ENCODE measurements around the gene SH3RF3.

SH3RF3 gene

GRCh38 chr2:109313343-109313742 lies 184.3 kb downstream of the SH3RF3 start:
- DNase-seq (ENCODE audit: low read depth) = no peak

- DNase-seq (ENCODE audit: low read depth) = no peak
These were observed 187.1 kb downstream of the SH3RF3 start for GRCh38 chr2:109316091-109316490.

- DNase-seq (ENCODE audit: low read depth) = no peak
These were observed 188.6 kb downstream of the SH3RF3 start for GRCh38 chr2:109317471-109318095.

DNA sequence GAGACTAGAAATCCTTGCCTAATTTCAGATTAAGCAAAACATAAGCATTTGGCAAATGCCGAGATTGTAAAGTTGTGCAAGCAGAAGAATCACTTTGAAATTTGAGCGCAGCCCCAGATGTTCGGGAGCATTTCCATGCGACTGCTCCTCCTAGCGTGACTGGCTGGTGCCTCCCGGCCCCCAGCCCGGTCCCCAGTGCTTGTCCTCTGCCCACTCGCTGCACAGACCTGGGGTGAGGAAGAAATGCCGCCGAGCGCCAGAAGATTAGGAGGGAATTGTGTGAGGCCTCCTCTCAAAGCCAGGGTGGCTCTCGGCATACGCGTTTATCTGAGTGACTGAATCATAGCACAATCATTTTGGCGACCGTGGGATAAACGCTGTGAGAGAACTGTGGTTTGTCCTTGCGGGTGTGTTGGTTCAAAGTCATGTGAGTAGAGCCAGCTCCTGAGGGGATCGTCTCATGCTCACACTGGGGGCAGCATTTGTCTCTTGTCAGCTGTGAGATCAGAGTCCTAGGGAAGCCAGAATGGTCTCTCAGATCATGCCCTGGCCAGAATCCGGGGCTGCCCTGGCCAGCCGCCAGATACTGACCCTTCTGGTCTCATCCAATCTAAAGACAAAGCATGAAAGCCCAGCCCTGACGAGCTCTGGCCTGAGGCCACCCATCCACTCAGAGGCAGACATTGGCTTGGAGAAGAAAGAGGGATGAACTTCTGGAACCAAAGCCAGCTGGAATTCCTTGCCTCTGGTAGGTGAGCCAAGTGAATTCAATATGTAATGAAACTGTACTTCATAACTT lies 189.3 kb downstream of the SH3RF3 start:
- DNase-seq (ENCODE audit: low read depth) = no peak

GRCh38 chr2:109318949-109319342 lies 189.9 kb downstream of the SH3RF3 start:
- no peak for DNase-seq (ENCODE audit: low read depth)

DNA sequence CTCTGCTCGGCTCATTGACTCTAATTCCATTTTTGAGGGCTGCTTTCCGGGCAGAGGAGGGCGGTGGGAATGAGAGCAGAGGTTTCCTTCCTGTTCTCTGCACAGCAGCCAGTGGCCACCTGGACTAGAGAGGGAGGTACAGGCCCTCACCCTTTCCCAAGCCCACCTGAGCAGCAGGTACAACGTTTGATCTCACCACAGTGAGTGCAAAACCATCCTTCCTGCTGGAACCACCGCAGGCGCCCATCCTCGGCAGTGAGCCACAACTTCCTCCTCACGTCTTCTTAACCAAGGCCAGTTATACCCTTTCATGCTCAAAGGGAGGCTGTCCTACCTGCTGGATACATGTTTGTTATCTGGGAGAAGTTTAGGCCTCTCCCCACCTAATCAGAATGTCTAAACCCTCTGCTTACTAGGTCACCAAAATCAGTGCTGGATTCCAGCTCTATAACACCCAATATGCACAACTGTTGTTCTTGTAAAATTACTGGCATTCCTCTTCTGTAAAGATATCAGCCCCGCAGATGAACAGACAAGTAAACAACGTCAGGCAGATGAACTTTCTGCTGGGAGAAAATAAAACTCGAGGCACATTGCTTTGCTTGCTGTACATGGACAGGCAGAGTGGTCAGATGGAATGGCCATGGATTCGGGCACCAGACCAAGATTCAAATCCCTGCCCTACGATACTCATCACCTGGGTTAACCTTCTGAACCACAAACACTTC lies 191.4 kb downstream of the SH3RF3 start:
- no peak for DNase-seq (ENCODE audit: low read depth)

DNA sequence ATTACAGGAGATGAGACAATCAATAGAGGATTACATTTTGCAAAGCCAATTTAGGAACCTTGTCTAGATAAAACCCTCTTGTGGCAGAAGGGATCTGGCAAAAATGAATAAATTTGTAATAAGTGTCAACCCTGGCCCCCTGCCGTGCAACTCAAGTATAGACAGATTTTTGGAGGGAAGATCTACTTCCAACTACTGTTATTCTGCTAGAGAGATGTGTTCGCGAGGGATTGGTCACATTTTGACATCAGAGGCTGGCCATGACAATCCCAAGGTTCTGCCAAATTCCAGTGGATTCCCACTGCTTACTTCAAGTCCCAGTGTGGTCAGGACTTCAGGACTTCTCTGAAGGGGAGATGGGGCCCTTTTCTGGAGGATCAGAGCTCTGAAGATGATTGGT lies 192.6 kb downstream of the SH3RF3 start:
- no peak for DNase-seq (ENCODE audit: low read depth)

GRCh38 chr2:109322111-109322510 lies 193.1 kb downstream of the SH3RF3 start:
- DNase-seq (ENCODE audit: low read depth) = no peak

GRCh38 chr2:109322641-109323040 lies 193.6 kb downstream of the SH3RF3 start:
- no peak for DNase-seq (ENCODE audit: low read depth)

DNA sequence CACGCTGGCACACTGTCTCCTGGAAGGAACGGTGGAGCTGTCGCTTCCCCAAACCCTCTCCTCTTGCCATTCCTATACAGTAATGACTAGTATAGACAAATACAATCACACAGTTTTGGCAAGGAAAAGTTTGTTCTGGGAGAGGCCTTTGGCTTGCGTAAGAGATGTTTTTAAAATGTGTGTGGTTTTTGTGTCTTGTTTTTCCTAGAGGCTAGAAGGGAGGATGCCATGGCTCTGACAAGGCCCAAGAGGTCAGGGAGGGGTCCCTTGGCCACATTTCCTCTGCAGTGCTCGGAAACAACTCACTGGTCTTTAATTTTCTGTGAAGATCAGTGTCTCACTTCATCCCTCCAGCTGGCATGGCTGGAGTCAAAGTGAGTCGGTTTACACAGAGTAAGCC lies 195.9 kb downstream of the SH3RF3 start:
- no peak for DNase-seq (ENCODE audit: low read depth)

- no peak for DNase-seq (ENCODE audit: low read depth)
These were observed 196.6 kb downstream of the SH3RF3 start for GRCh38 chr2:109325570-109325969.

DNA sequence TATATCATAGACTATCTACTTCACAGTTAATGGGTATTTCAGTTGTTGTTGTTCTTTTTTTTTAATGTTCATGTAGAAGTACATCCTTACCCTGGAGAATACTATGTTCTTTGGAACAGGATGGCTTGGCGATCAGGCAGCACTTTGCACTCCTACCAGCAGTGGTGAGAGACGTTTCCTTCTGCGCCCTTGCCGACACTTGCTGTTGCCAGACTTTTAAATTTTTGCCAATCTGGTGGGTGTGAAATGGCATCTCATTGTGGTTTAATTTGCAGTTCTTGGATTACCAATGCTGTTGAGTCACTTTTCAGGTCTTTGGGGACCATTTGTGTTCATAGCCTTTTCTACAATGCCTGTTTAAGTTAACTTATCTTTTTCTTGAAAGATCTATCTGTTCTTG lies 197.3 kb downstream of the SH3RF3 start:
- DNase-seq (ENCODE audit: low read depth) = no peak

GRCh38 chr2:109330056-109330455 lies 201.1 kb downstream of the SH3RF3 start:
- DNase-seq (ENCODE audit: low read depth) = no peak

GRCh38 chr2:109331081-109331480 lies 202.1 kb downstream of the SH3RF3 start:
- no peak for DNase-seq (ENCODE audit: low read depth)

DNA sequence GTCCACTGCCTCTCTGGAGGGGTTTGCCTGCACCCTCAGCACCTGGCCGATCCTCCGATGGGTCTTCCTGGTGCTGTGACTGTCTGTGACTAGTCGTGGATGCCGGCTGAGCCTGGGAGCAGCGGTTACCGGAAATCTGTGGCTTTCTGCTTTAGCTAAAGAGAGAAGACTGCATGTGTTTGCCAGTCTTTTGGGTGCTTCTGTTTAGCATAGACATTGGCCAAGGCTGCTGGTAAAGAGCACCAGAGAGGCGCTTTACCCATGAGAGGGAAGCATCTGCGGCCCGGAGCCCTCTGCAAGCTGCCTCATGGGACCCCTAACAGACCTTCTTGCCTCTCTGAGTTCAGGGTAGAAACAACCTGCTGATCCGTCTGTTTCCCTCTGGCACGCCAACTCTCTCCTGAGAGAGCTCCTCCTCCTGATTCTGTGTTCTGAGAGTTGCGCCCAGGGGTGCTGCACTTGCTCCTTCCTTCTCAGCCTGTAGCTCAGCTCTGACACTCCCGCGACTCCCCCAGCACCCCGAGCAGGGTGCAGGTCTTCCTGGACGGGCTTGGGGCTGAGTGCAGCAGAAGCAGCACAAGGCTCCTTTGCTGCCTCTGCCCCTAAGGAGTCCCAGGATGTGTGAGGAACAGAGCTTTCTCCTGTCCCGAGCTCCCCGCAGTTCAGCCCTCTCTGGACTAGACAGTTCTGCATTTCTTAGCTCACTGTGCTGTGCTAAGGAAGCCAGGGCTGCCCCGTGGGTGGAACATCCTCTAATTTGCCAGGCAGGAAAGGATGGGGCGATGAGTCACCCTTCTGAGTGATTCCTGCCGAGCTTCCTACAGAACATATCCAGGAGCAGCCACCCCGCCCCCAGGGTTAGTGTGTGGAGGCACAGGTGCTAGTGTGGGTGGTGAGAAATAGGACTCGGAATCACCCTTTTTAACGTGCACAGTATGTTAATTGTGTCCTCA lies 203.2 kb downstream of the SH3RF3 start:
- no peak for DNase-seq (ENCODE audit: low read depth)

GRCh38 chr2:109332880-109333279 lies 203.9 kb downstream of the SH3RF3 start:
- no peak for DNase-seq (ENCODE audit: low read depth)

- DNase-seq (ENCODE audit: low read depth) = no peak
These were observed 204.6 kb downstream of the SH3RF3 start for GRCh38 chr2:109333414-109334210.

GRCh38 chr2:109335631-109336176 lies 206.7 kb downstream of the SH3RF3 start:
- no peak for DNase-seq (ENCODE audit: low read depth)

DNA sequence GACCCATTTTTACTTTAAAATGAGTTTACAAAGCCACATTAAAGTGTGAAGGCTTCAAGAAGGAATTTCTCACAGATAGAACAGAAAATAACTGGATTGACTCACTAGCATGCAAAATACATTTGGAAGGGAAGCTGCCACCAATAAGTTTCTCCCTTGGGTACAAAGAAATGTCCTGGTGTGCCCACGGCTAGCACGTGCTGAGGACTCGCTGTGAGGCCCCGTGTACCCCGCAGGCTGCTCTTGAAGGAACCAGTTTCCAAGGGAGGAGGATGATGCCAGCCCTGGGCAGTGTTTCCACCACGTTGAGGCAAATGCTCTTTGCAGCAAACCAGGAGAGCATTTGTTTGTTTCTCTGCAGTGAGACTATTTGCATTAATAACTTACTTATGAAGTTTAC lies 207.3 kb downstream of the SH3RF3 start:
- no peak for DNase-seq (ENCODE audit: low read depth)

- DNase-seq (ENCODE audit: low read depth) = no peak
These were observed 208.2 kb downstream of the SH3RF3 start for GRCh38 chr2:109337221-109337620.

GRCh38 chr2:109339519-109339966 lies 210.5 kb downstream of the SH3RF3 start:
- no peak for DNase-seq (ENCODE audit: low read depth)

Data from activated T-cell treated with anti-CD3 and anti-CD28 coated beads for 24 hours (primary cell).